Measurements from ENCODE around the gene CNN1. TPM values are rescaled to one million over a fixed set of nuclear protein-coding genes. Genes with fewer than 3 reads are reported as not detected.
"Not testable (repeated sequence)": the region's sequence is repeated elsewhere in the genome, so short reads cannot be mapped to it uniquely, and the experiment has no call there.

CNN1 gene
- total RNA-seq, 2 donors from 2014 or later, result 12.8 to 16.2 TPM

- WGBS, 2 experiments (ENCODE audit: insufficient coverage in 1 of 2, insufficient read length in 1 of 2), result 84% methylated on average over 5 of the region's 5 CpGs; no CpG with 5 or more reads in 1 of the 2 experiments
- Histone ChIP-seq H3K36me3 (ENCODE audit: control insufficient read depth, insufficient read depth, low read length) (no peaks in the 10 kb centered on the region), H3K27ac (ENCODE audit: low read depth, low read length) (no peak overlapping the region), H3K9ac (ENCODE audit: extremely low read depth, low read length, poor library complexity, severe bottlenecking) (no peak overlapping the region), H3K4me3 (ENCODE audit: low read length) (no peak overlapping the region), H3K4me1 (ENCODE audit: control insufficient read depth, insufficient read depth, low read length) (no peaks in the 10 kb centered on the region), H3K9me3 (ENCODE audit: control insufficient read depth, low read length) (no peaks in the 10 kb centered on the region), H3K27me3 (ENCODE audit: control insufficient read depth, insufficient read depth, low read length, poor library complexity, severe bottlenecking) (no peaks in the 10 kb centered on the region)
- Mint-ChIP-seq H3K36me3 (ENCODE audit: low read depth) (no peaks in the 10 kb centered on the region), H3K4me1 (no peaks in the 10 kb centered on the region), H3K27ac (no peak overlapping the region), H3K27me3 (ENCODE audit: insufficient read depth) (no peaks in the 10 kb centered on the region), H3K9me3 (no peaks in the 10 kb centered on the region), H3K4me3 (no peak overlapping the region)
- DNase-seq, result no peak
- TF ChIP-seq, protein P1, sequence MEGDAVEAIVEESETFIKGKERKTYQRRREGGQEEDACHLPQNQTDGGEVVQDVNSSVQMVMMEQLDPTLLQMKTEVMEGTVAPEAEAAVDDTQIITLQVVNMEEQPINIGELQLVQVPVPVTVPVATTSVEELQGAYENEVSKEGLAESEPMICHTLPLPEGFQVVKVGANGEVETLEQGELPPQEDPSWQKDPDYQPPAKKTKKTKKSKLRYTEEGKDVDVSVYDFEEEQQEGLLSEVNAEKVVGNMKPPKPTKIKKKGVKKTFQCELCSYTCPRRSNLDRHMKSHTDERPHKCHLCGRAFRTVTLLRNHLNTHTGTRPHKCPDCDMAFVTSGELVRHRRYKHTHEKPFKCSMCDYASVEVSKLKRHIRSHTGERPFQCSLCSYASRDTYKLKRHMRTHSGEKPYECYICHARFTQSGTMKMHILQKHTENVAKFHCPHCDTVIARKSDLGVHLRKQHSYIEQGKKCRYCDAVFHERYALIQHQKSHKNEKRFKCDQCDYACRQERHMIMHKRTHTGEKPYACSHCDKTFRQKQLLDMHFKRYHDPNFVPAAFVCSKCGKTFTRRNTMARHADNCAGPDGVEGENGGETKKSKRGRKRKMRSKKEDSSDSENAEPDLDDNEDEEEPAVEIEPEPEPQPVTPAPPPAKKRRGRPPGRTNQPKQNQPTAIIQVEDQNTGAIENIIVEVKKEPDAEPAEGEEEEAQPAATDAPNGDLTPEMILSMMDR (conservative IDR thresholded peaks at IDR 0.05), result no peak
Measured at GRCh38 chr19:11570039-11570462, 31.4 kb downstream of the CNN1 start.

DNA sequence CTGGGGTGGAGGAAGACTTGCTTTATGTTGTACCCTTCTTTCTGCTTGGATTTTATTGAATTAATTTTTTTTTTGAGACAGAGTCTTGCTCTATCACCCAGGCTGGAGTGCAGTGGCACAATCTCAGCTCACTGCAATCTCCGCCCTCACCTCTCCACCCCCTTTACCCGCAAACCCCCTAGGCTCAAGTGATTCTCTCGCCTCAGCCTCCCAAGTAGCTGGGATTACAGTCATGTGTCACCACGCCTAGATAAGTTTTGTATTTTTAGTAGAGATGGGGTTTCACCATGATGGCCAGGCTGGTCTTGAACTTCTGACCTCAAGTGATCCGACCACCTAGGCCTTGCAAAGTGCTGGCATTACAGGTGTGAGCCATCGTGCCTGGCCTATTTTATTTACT lies 34.7 kb downstream of the CNN1 start:
- not testable (repeated sequence) for H3K36me3 Mint-ChIP-seq (ENCODE audit: low read depth); H3K4me3 ChIP-seq (ENCODE audit: low read length); H3K9me3 Mint-ChIP-seq; H3K36me3 ChIP-seq (ENCODE audit: control insufficient read depth, insufficient read depth, low read length); H3K4me3 Mint-ChIP-seq; DNase-seq; H3K9me3 ChIP-seq (ENCODE audit: control insufficient read depth, low read length); H3K4me1 ChIP-seq (ENCODE audit: control insufficient read depth, insufficient read depth, low read length); H3K4me1 Mint-ChIP-seq; H3K27me3 Mint-ChIP-seq (ENCODE audit: insufficient read depth); H3K27me3 ChIP-seq (ENCODE audit: control insufficient read depth, insufficient read depth, low read length, poor library complexity, severe bottlenecking); H3K27ac ChIP-seq (ENCODE audit: low read depth, low read length); H3K9ac ChIP-seq (ENCODE audit: extremely low read depth, low read length, poor library complexity, severe bottlenecking); H3K27ac Mint-ChIP-seq
- 94 to 100% methylated on average over 3 to 6 of the region's 6 CpGs for WGBS, 2 experiments (ENCODE audit: insufficient coverage in 1 of 2, insufficient read length in 1 of 2)

- not testable (repeated sequence) for H3K9ac ChIP-seq (ENCODE audit: extremely low read depth, low read length, poor library complexity, severe bottlenecking); H3K27me3 ChIP-seq (ENCODE audit: control insufficient read depth, insufficient read depth, low read length, poor library complexity, severe bottlenecking); H3K4me1 ChIP-seq (ENCODE audit: control insufficient read depth, insufficient read depth, low read length); H3K9me3 ChIP-seq (ENCODE audit: control insufficient read depth, low read length); H3K4me1 Mint-ChIP-seq; H3K9me3 Mint-ChIP-seq; H3K27me3 Mint-ChIP-seq (ENCODE audit: insufficient read depth); H3K4me3 ChIP-seq (ENCODE audit: low read length); H3K27ac ChIP-seq (ENCODE audit: low read depth, low read length); H3K36me3 ChIP-seq (ENCODE audit: control insufficient read depth, insufficient read depth, low read length); H3K4me3 Mint-ChIP-seq; H3K36me3 Mint-ChIP-seq (ENCODE audit: low read depth); DNase-seq; H3K27ac Mint-ChIP-seq
- whole genome bisulfite sequencing, 2 experiments (ENCODE audit: insufficient coverage in 1 of 2, insufficient read length in 1 of 2), result 77 to 83% methylated on average over 3 to 4 of the region's 4 CpGs
Measured at GRCh38 chr19:11573763-11574162, 35.1 kb downstream of the CNN1 start.

DNA sequence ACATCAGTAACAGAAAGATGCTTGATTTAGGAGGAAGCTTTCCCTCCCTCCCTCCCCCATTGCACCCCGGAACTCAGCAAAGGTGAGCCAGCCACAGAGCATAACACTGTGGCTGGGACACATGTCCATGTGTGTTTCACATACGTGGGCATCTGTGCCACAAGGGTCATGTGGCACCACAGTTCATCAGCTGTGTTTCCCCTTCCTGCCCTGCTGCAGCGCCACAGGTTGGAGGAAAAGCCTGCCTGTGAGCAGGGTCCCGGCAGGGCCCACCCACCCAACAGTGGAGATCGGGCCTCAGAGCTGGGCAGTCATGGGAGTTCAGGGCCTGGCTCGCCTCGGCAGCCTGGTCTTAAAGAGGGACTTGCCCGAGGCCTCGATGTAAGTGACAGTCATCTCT lies 36.0 kb downstream of the CNN1 start:
- TF ChIP-seq, protein P1 (conservative IDR thresholded peaks at IDR 0.05), result no peak
- H3K27ac Mint-ChIP-seq, result no peak overlapping the region
- Histone ChIP-seq H3K9ac (ENCODE audit: extremely low read depth, low read length, poor library complexity, severe bottlenecking) (no peak overlapping the region), H3K27me3 (ENCODE audit: control insufficient read depth, insufficient read depth, low read length, poor library complexity, severe bottlenecking) (no peaks in the 10 kb centered on the region), H3K4me1 (ENCODE audit: control insufficient read depth, insufficient read depth, low read length) (no peaks in the 10 kb centered on the region), H3K27ac (ENCODE audit: low read depth, low read length) (no peak overlapping the region), H3K4me3 (ENCODE audit: low read length) (no peak overlapping the region), H3K9me3 (ENCODE audit: control insufficient read depth, low read length) (no peaks in the 10 kb centered on the region), H3K36me3 (ENCODE audit: control insufficient read depth, insufficient read depth, low read length) (no peaks in the 10 kb centered on the region)
- peaks cover 16% of the 10 kb centered on the region for H3K27me3 Mint-ChIP-seq (ENCODE audit: insufficient read depth)
- no peaks in the 10 kb centered on the region for H3K4me1 Mint-ChIP-seq
- no peak for DNase-seq
- no peaks in the 10 kb centered on the region for H3K36me3 Mint-ChIP-seq (ENCODE audit: low read depth)
- 92 to 93% methylated on average over 7 to 9 of the region's 9 CpGs for WGBS, 2 experiments (ENCODE audit: insufficient coverage in 1 of 2, insufficient read length in 1 of 2)
- H3K9me3 Mint-ChIP-seq, result peaks cover 5% of the 10 kb centered on the region
- no peak overlapping the region for H3K4me3 Mint-ChIP-seq

Measured in endodermal cell (in vitro differentiated cells).